ENCODE data around the gene RNASET2.

RNASET2 gene

GRCh38 chr6:166956444-166957086 is at the start of gene RNASET2:
TSS of gene RNASET2 (minus strand) at chr6:166956550. CDS start at chr6:166956182, 368 bp downstream.
- DNase-seq (ENCODE audit: low read depth in 3 of 3), result peak; percentile 98 to 99 (median 99)

- no peak for DNase-seq (ENCODE audit: low read depth in 3 of 3)
These were observed 49.2 kb upstream of the RNASET2 start for GRCh38 chr6:167005350-167006159.

GRCh38 chr6:167000759-167001158 is 44.4 kb upstream of the RNASET2 start:
- DNase-seq (ENCODE audit: low read depth in 3 of 3), result no peak

- DNase-seq (ENCODE audit: low read depth in 3 of 3), result no peak
These were observed 43.5 kb upstream of the RNASET2 start for GRCh38 chr6:166999884-167000253.

GRCh38 chr6:166999145-166999883 is 43.0 kb upstream of the RNASET2 start, which contains the start of gene CEP43:
TSS of gene CEP43 (plus strand) at chr6:166999397. CDS start at chr6:166999413, 16 bp downstream.
- peak; percentile 67 to 86 (median 79) for DNase-seq (ENCODE audit: low read depth in 3 of 3)

GRCh38 chr6:166998256-166999144 is 42.1 kb upstream of the RNASET2 start:
- peak in 1 of 3 experiments; percentile 12 for DNase-seq (ENCODE audit: low read depth in 3 of 3)

GRCh38 chr6:166997768-166998255 is 41.5 kb upstream of the RNASET2 start:
- peak in 2 of 3 experiments; percentile 17 to 60 for DNase-seq (ENCODE audit: low read depth in 3 of 3)

GRCh38 chr6:166997348-166997747 is 41.0 kb upstream of the RNASET2 start:
- DNase-seq (ENCODE audit: low read depth in 3 of 3), result no peak

GRCh38 chr6:166996406-166996805 is 40.1 kb upstream of the RNASET2 start:
- DNase-seq (ENCODE audit: low read depth in 3 of 3), result no peak

- peak in 2 of 3 experiments; percentile 18 to 23 for DNase-seq (ENCODE audit: low read depth in 3 of 3)
These were observed 33.2 kb upstream of the RNASET2 start for GRCh38 chr6:166989427-166990032.

GRCh38 chr6:166988674-166989201 is 32.4 kb upstream of the RNASET2 start:
- DNase-seq (ENCODE audit: low read depth in 3 of 3), result no peak

- DNase-seq (ENCODE audit: low read depth in 3 of 3), result no peak
These were observed 31.6 kb upstream of the RNASET2 start for GRCh38 chr6:166987930-166988329.

GRCh38 chr6:166987448-166987847 is 31.1 kb upstream of the RNASET2 start:
- DNase-seq (ENCODE audit: low read depth in 3 of 3), result no peak

- DNase-seq (ENCODE audit: low read depth in 3 of 3), result no peak
These were observed 24.4 kb upstream of the RNASET2 start for GRCh38 chr6:166980738-166981137.

GRCh38 chr6:166977621-166978525 is 21.5 kb upstream of the RNASET2 start:
- no peak for DNase-seq (ENCODE audit: low read depth in 3 of 3)

GRCh38 chr6:166976636-166977035 is 20.3 kb upstream of the RNASET2 start:
- DNase-seq (ENCODE audit: low read depth in 3 of 3), result no peak

GRCh38 chr6:166972101-166972500 is 15.8 kb upstream of the RNASET2 start:
- no peak for DNase-seq (ENCODE audit: low read depth in 3 of 3)

- DNase-seq (ENCODE audit: low read depth in 3 of 3), result no peak
These were observed 14.9 kb upstream of the RNASET2 start for GRCh38 chr6:166971271-166971670.

- no peak for DNase-seq (ENCODE audit: low read depth in 3 of 3)
These were observed 14.4 kb upstream of the RNASET2 start for GRCh38 chr6:166970776-166971175.

Measured in stimulated activated CD4-positive, alpha-beta T cell treated with anti-CD3 and anti-CD28 coated beads, TNF-alpha, amount 100 ng/mL, for 24 hours (primary cell).